MCF 10A (cell line): Measurements from ENCODE around the gene DNAI7. TPM values are rescaled to one million over a fixed set of nuclear protein-coding genes. Genes with fewer than 3 reads are reported as not detected.

ENCODE experiments used
- BruUV-seq: library from RNA; stranded (reverse); fragments of 400-500 nt; replicated peaks from 2 replicates; lab custom pipeline; 2021; lab: Mats Ljungman, UMichigan
- CTCF ChIA-PET: fragments of 300-600 bp; sonication (Branson Sonifier 250); formaldehyde crosslinking; extraction: SDS; loops from one replicate; lab custom pipeline; 2021; ENCODE audit warnings: antibody characterized with exemption, inconsistent platforms; lab: Yijun Ruan, JAX
- POLR2A ChIA-PET: fragments of 300-600, 350-650 bp; sonication (Branson Sonifier 250); formaldehyde crosslinking; extraction: SDS; loops from one replicate; lab custom pipeline; 2020; ENCODE audit warnings: antibody characterized with exemption, inconsistent platforms; lab: Yijun Ruan, JAX
- DNase-seq: peaks from one replicate; pipeline ENCODE4 v3.0.0-alpha.2; 2018; ENCODE audit not compliant: unreplicated experiment
- H3K27ac Mint-ChIP-seq: one replicate; pipeline ENCODE4 v1.8.0; 2022; ENCODE audit warnings: mild to moderate bottlenecking, low read depth, mixed read lengths; ENCODE audit not compliant: unreplicated experiment
- H3K27me3 Mint-ChIP-seq: one replicate; pipeline ENCODE4 v1.8.0; 2022; ENCODE audit warnings: mixed read lengths; ENCODE audit not compliant: insufficient read depth, unreplicated experiment
- H3K36me3 Mint-ChIP-seq: one replicate; pipeline ENCODE4 v1.8.0; 2022; ENCODE audit warnings: mild to moderate bottlenecking, moderate library complexity, mixed read lengths; ENCODE audit not compliant: insufficient read depth, unreplicated experiment
- H3K4me1 Mint-ChIP-seq: one replicate; pipeline ENCODE4 v1.8.0; 2022; ENCODE audit warnings: mixed read lengths; ENCODE audit not compliant: insufficient read depth, unreplicated experiment
- H3K4me3 Mint-ChIP-seq: one replicate; pipeline ENCODE4 v1.8.0; 2022; ENCODE audit warnings: mild to moderate bottlenecking, moderate library complexity, mixed read lengths; ENCODE audit not compliant: unreplicated experiment
- H3K9me3 Mint-ChIP-seq: one replicate; pipeline ENCODE4 v1.8.0; 2022; ENCODE audit warnings: mixed read lengths; ENCODE audit not compliant: unreplicated experiment
- CTCF ChIP-seq: fragments of 200-600 bp; IDR thresholded peaks from one replicate; pipeline ENCODE4 v1.8.0; 2022; ENCODE audit warnings: antibody characterized with exemption, mild to moderate bottlenecking; ENCODE audit not compliant: unreplicated experiment
- intact Hi-C: fragments of 100-400 bp; cut with micrococcal nuclease; formaldehyde crosslinking; loops from 2 replicates; pipeline ENCODE4 v1.14.1; 2022
- total RNA-seq: library from RNA; stranded (reverse); gene quantifications from 2 replicates; pipeline ENCODE4 v1.2.3, GENCODE V29; 2022

DNAI7 gene
- total RNA-seq, 1 experiment from 2014 or later = 0.14 TPM

GRCh38 chr12:25113651-25114050 lies 81.3 kb downstream of the DNAI7 start:
- ChIA-PET POLR2A (no interaction called here), CTCF (no interaction called here)
- Mint-ChIP-seq H3K4me1 (peaks cover 9% of the 10 kb centered on the region), H3K9me3 (no peaks in the 10 kb centered on the region), H3K36me3 (no peaks in the 10 kb centered on the region), H3K4me3 (no peak overlapping the region), H3K27me3 (no peaks in the 10 kb centered on the region), H3K27ac (no peak overlapping the region)
- DNase-seq = no peak
- no TSS peak for BruUV-seq
- TF ChIP-seq CTCF = no peak
- intact Hi-C loops = no loop called here

DNA sequence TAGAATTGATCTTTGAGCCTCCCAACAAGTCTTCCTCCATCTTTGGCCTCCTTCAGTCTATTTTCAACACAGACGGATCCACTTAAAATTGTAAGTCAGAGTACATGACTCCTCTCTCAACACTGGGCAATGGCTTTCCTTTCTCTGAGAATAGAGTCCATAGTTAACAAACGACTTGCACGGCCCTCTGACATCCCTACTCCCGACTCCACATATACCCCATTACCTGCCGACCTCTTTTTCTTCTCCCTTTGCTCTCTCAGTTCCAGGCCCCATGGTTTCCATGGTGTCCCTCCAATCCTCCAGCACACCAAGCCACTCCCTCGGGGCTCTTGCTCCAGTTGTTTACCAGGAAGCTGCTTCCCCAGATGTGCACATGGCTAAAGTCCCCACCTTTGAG lies 84.7 kb downstream of the DNAI7 start:
- no peak for TF ChIP-seq CTCF
- no peak for DNase-seq
- H3K27ac Mint-ChIP-seq = no peak overlapping the region
- H3K4me1 Mint-ChIP-seq = peaks cover 5% of the 10 kb centered on the region
- no peaks in the 10 kb centered on the region for H3K36me3 Mint-ChIP-seq
- H3K27me3 Mint-ChIP-seq = no peaks in the 10 kb centered on the region
- CTCF ChIA-PET = no interaction called here
- no TSS peak for BruUV-seq
- POLR2A ChIA-PET = no interaction called here
- intact Hi-C loops = no loop called here
- H3K4me3 Mint-ChIP-seq = no peak overlapping the region
- no peaks in the 10 kb centered on the region for H3K9me3 Mint-ChIP-seq

GRCh38 chr12:25107920-25108319 lies 87.0 kb downstream of the DNAI7 start:
- DNase-seq = no peak
- Mint-ChIP-seq H3K27me3 (no peaks in the 10 kb centered on the region), H3K4me3 (no peak overlapping the region), H3K27ac (no peak overlapping the region), H3K4me1 (no peaks in the 10 kb centered on the region), H3K9me3 (no peaks in the 10 kb centered on the region), H3K36me3 (no peaks in the 10 kb centered on the region)
- ChIA-PET CTCF (interaction anchor here (0.9 to 1.3 kb wide), 2 partner anchors 9 to 11 kb away, joined by 3 to 4 read pairs; no protein-coding TSS in a partner anchor), POLR2A (interaction anchor here (0.6 to 1.6 kb wide), 4 partner anchors 18 to 588 kb away, joined by 3 to 5 read pairs (median 4); no protein-coding TSS in a partner anchor)
- BruUV-seq = no TSS peak
- TF ChIP-seq CTCF = no peak
- intact Hi-C loops = no loop called here

GRCh38 chr12:25106818-25107217 lies 88.1 kb downstream of the DNAI7 start:
- H3K4me1 Mint-ChIP-seq = no peaks in the 10 kb centered on the region
- ChIA-PET POLR2A (no interaction called here), CTCF (no interaction called here)
- no peaks in the 10 kb centered on the region for H3K27me3 Mint-ChIP-seq
- no peak for TF ChIP-seq CTCF
- no peak for DNase-seq
- no peaks in the 10 kb centered on the region for H3K9me3 Mint-ChIP-seq
- H3K4me3 Mint-ChIP-seq = no peak overlapping the region
- intact Hi-C loops = no loop called here
- no TSS peak for BruUV-seq
- no peak overlapping the region for H3K27ac Mint-ChIP-seq
- H3K36me3 Mint-ChIP-seq = no peaks in the 10 kb centered on the region
